GM12872 (cell line): Measurements from ENCODE around the gene FPR3.

Source experiments
- TF ChIP-seq, protein P1 (sequence below): IDR thresholded peaks from 3 replicates; pipeline ENCODE4 v1.5.1; 2011; ENCODE audit warnings: low read depth, mild to moderate bottlenecking, low read length, moderate library complexity; ENCODE audit not compliant: insufficient read depth

The FPR3 gene

DNA sequence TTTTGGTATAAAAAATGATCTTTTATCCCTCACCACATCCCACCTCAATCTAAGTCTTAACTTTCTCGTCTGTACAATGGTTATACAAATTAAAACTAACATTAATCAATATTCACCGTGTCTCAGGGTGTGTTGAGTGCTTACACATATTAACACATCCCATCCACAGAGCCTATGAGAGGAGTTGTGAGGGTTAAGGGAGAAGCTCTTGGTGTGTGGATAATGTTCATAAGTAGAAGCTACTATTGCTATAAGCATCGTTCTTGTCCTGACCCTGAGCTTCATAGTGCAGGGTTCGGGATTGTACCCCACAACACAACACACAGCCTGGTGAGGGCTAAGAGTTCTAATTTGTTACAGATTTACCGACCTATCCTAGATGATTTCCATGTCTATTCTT is 2.5 kb downstream of the FPR3 start:
- TF ChIP-seq, protein P1, sequence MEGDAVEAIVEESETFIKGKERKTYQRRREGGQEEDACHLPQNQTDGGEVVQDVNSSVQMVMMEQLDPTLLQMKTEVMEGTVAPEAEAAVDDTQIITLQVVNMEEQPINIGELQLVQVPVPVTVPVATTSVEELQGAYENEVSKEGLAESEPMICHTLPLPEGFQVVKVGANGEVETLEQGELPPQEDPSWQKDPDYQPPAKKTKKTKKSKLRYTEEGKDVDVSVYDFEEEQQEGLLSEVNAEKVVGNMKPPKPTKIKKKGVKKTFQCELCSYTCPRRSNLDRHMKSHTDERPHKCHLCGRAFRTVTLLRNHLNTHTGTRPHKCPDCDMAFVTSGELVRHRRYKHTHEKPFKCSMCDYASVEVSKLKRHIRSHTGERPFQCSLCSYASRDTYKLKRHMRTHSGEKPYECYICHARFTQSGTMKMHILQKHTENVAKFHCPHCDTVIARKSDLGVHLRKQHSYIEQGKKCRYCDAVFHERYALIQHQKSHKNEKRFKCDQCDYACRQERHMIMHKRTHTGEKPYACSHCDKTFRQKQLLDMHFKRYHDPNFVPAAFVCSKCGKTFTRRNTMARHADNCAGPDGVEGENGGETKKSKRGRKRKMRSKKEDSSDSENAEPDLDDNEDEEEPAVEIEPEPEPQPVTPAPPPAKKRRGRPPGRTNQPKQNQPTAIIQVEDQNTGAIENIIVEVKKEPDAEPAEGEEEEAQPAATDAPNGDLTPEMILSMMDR = no peak

DNA sequence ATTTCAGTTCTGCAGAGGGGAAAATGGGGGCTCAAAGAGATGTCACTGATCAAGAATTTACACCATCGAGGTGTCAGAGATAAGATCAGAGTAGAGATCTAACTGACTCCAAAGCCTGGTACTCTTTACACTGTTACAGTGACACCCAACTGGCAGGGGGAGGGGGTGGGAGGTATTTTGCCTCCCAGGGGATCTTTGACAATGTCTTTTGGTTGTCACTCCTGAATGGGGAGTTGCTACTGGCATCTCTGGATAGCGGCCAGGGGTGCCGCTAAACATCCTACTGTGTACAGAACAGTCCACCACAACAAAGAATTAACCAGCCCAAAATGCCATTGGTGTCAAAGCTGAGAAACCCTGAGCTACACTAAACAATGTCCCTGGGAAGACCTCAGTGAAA is 3.1 kb downstream of the FPR3 start:
- TF ChIP-seq, protein P1 = no peak

DNA sequence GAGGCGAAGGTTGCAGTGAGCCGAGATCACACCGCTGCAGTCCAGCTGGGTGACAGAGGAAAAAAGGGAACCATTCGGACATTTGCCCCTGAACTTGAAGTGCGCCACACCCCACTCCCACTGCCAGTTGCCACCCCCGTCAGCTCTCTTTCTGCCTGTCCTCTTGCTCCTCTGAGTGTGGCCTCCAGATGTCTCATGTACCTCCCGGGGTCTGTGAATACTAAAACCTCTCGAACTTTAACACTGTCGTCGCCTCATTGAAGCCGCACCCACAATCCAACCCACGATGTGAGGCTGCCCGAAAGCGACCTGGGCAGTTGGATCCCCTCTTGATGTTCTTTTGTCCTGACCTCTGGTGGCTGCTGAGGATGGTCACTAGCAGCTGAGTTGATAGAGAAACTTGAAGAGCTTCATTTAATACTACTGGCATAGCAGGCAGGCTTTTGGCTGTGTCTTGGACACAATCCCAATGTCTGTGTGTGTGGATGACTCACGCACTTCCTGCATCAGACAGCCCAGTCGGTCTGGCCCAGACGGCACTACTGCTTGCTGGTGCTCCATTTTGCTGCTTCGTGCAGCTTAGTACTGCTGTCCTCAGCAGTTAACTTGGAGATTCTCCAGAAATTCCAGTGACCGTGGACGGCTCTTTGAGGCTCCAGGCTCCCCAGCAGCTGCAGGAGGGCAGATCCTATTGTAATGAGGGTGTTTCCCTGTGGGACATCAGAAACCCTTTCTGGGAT is 4.2 kb downstream of the FPR3 start:
- TF ChIP-seq, protein P1 = no peak

- TF ChIP-seq, protein P1 = no peak
Measured at GRCh38 chr19:51799774-51800472, 5.0 kb downstream of the FPR3 start.

GRCh38 chr19:51800473-51801244 is 5.7 kb downstream of the FPR3 start:
- TF ChIP-seq, protein P1 = no peak

DNA sequence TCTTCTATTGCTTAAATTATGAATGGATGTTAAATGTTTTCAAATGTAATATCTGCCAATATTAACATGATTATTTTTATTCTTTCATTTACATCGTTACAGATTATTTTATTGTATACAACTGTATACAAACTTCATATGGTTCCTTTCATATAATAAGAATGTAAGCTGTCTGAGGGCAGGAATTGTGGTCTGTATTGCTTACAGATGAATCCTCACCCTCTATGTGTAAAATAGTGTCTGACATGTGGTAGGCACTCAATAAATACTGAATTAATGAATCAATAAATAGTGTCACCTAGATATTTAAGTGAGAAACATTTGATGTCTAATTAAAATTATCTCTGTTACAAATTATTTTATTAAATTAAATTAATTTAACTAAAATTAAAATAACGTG is 7.8 kb downstream of the FPR3 start:
- TF ChIP-seq, protein P1 = no peak

- TF ChIP-seq, protein P1 = no peak
Measured at GRCh38 chr19:51803519-51803918, 8.6 kb downstream of the FPR3 start.
